HEK293 (cell line): ENCODE measurements around the gene GALNTL6.

Experiments used
- CTCF ChIA-PET: fragments of 350-600 bp; formaldehyde crosslinking; extraction: SDS; loops from one replicate; lab custom pipeline; 2021; ENCODE audit warnings: antibody characterized with exemption; lab: Yijun Ruan, JAX
- POLR2A ChIA-PET: fragments of 300-600 bp; formaldehyde crosslinking; extraction: SDS; loops from one replicate; lab custom pipeline; 2020; ENCODE audit warnings: antibody characterized with exemption, inconsistent platforms; lab: Yijun Ruan, JAX
- H3K27ac ChIP-seq: fragments of 200-500 bp; sonication (Bioruptor generic); 2 replicates; pipeline ENCODE4 v1.5.1; 2014; ENCODE audit warnings: low read depth, low read length, control low read depth, inconsistent platforms; ENCODE audit errors: extremely low read depth
- H3K36me3 ChIP-seq, 2 experiments: fragments of 200-500 bp in 1 of 2; sonication (Bioruptor generic) in 1 of 2; 1 replicate in 1 of 2; 2 replicates in 1 of 2; pipeline ENCODE4 v1.5.1; 2014 to 2017; ENCODE audit warnings: inconsistent platforms in 2 of 2, low read length in 2 of 2; ENCODE audit not compliant: control insufficient read depth in 2 of 2, insufficient read depth in 1 of 2
- H3K4me1 ChIP-seq: fragments of 200-500 bp; sonication (Bioruptor generic); 2 replicates; pipeline ENCODE4 v1.5.1; 2014; ENCODE audit warnings: mild to moderate bottlenecking, low read length, inconsistent platforms; ENCODE audit not compliant: control insufficient read depth, insufficient read depth
- H3K4me3 ChIP-seq: 2 replicates; pipeline ENCODE4 v1.5.1; 2011; ENCODE audit warnings: low read depth, mild to moderate bottlenecking, control low read depth, low read length, moderate library complexity
- H3K9me3 ChIP-seq: fragments of 200-500 bp; sonication (Bioruptor generic); 2 replicates; pipeline ENCODE4 v1.5.1; 2014; ENCODE audit warnings: low read depth, low read length, inconsistent platforms; ENCODE audit not compliant: control insufficient read depth, insufficient read depth
- EGR2 ChIP-seq: fragments of 450-650 bp; formaldehyde crosslinking; IDR thresholded peaks from 2 replicates; pipeline ENCODE4 v1.5.1; 2016; ENCODE audit warnings: low read depth, missing biosample characterization, missing genetic modification characterization
- KLF10 ChIP-seq: fragments of 450-650 bp; IDR thresholded peaks from 2 replicates; pipeline ENCODE4 v1.5.1; 2018; ENCODE audit warnings: missing biosample characterization, mild to moderate bottlenecking, missing genetic modification characterization
- RBAK ChIP-seq: fragments of 450-650 bp; formaldehyde crosslinking; IDR thresholded peaks from 2 replicates; pipeline ENCODE4 v1.5.1; 2016; ENCODE audit warnings: missing biosample characterization, missing genetic modification characterization
- REPIN1 ChIP-seq: fragments of 450-650 bp; formaldehyde crosslinking; IDR thresholded peaks from 2 replicates; pipeline ENCODE4 v1.5.1; 2017; ENCODE audit warnings: missing biosample characterization, missing genetic modification characterization, low read depth
- SP2 ChIP-seq: fragments of 450-650 bp; formaldehyde crosslinking; IDR thresholded peaks from 2 replicates; pipeline ENCODE4 v1.5.1; 2016; ENCODE audit warnings: missing biosample characterization, missing genetic modification characterization
- ZBTB11 ChIP-seq: fragments of 450-650 bp; formaldehyde crosslinking; conservative IDR thresholded peaks from 2 replicates; pipeline ENCODE4 v1.5.1; 2016; ENCODE audit warnings: low read depth, missing biosample characterization, missing genetic modification characterization
- ZBTB8A ChIP-seq: fragments of 450-650 bp; formaldehyde crosslinking; IDR thresholded peaks from 2 replicates; pipeline ENCODE4 v1.5.1; 2016; ENCODE audit warnings: missing biosample characterization, missing genetic modification characterization
- ZFP37 ChIP-seq: fragments of 450-650 bp; formaldehyde crosslinking; IDR thresholded peaks from 2 replicates; pipeline ENCODE4 v1.5.1; 2016; ENCODE audit warnings: missing biosample characterization, missing genetic modification characterization
- ZNF140 ChIP-seq: fragments of 450-650 bp; formaldehyde crosslinking; IDR thresholded peaks from 2 replicates; pipeline ENCODE4 v1.5.1; 2016; ENCODE audit warnings: missing biosample characterization, missing genetic modification characterization
- ZNF2 ChIP-seq: fragments of 450-650 bp; formaldehyde crosslinking; IDR thresholded peaks from 2 replicates; pipeline ENCODE4 v1.5.1; 2016; ENCODE audit warnings: missing biosample characterization, missing genetic modification characterization
- ZNF24 ChIP-seq: fragments of 450-650 bp; formaldehyde crosslinking; IDR thresholded peaks from 2 replicates; pipeline ENCODE4 v1.5.1; 2016; ENCODE audit warnings: missing biosample characterization, missing genetic modification characterization
- ZNF341 ChIP-seq: fragments of 450-650 bp; formaldehyde crosslinking; IDR thresholded peaks from 2 replicates; pipeline ENCODE4; 2016; ENCODE audit warnings: low read depth, missing biosample characterization, missing genetic modification characterization
- ZNF404 ChIP-seq: fragments of 450-650 bp; formaldehyde crosslinking; IDR thresholded peaks from 2 replicates; pipeline ENCODE4 v1.5.1; 2017; ENCODE audit warnings: missing biosample characterization, missing genetic modification characterization
- ZNF416 ChIP-seq: fragments of 450-650 bp; formaldehyde crosslinking; IDR thresholded peaks from 2 replicates; pipeline ENCODE4 v1.5.1; 2016; ENCODE audit warnings: missing biosample characterization, missing genetic modification characterization
- ZNF433 ChIP-seq: fragments of 450-650 bp; formaldehyde crosslinking; IDR thresholded peaks from 2 replicates; pipeline ENCODE4 v1.5.1; 2016; ENCODE audit warnings: missing biosample characterization, missing genetic modification characterization, low read depth
- ZNF555 ChIP-seq: fragments of 450-650 bp; formaldehyde crosslinking; conservative IDR thresholded peaks from 2 replicates; pipeline ENCODE4 v1.5.1; 2017; ENCODE audit warnings: missing biosample characterization, mild to moderate bottlenecking, missing genetic modification characterization, inconsistent platforms
- ZNF580 ChIP-seq: fragments of 450-650 bp; formaldehyde crosslinking; IDR thresholded peaks from 2 replicates; pipeline ENCODE4 v1.5.1; 2016; ENCODE audit warnings: missing biosample characterization, missing genetic modification characterization
- ZNF621 ChIP-seq: fragments of 450-650 bp; formaldehyde crosslinking; IDR thresholded peaks from 2 replicates; pipeline ENCODE4 v1.5.1; 2017; ENCODE audit warnings: missing biosample characterization, missing genetic modification characterization
- ZNF785 ChIP-seq: fragments of 450-650 bp; formaldehyde crosslinking; IDR thresholded peaks from 2 replicates; pipeline ENCODE4 v1.5.1; 2016; ENCODE audit warnings: missing biosample characterization, missing genetic modification characterization
- ZNF837 ChIP-seq: fragments of 450-650 bp; formaldehyde crosslinking; IDR thresholded peaks from 2 replicates; pipeline ENCODE4 v1.5.1; 2016; ENCODE audit warnings: missing biosample characterization, missing genetic modification characterization
- TF ChIP-seq, protein P1 (sequence below): fragments of 450-650 bp; formaldehyde crosslinking; IDR thresholded peaks from 2 replicates; pipeline ENCODE4 v1.5.1; 2016; ENCODE audit warnings: missing biosample characterization, missing genetic modification characterization
- TF ChIP-seq, protein P2 (sequence below): fragments of 450-650 bp; formaldehyde crosslinking; IDR thresholded peaks from 2 replicates; pipeline ENCODE4 v1.5.1; 2017; ENCODE audit warnings: missing biosample characterization, missing genetic modification characterization

Gene GALNTL6

GRCh38 chr4:171979461-171979860 is 166.3 kb downstream of the GALNTL6 start:
- H3K4me1 ChIP-seq, result no peaks in the 10 kb centered on the region
- no peak overlapping the region for H3K4me3 ChIP-seq
- no peaks in the 10 kb centered on the region for H3K9me3 ChIP-seq
- H3K27ac ChIP-seq, result no peak overlapping the region
- CTCF ChIA-PET, result interaction anchor here (0.7 kb wide), 1 partner anchor 46 kb away, joined by 3 read pairs; no protein-coding TSS in a partner anchor
- no peaks in the 10 kb centered on the region for H3K36me3 ChIP-seq
- TF ChIP-seq ZNF24 (tag by site-specific recombination) (no peak), RBAK (tag by site-specific recombination) (no peak), ZNF416 (tag by site-specific recombination) (no peak), EGR2 (tag by site-specific recombination) (no peak), ZNF341 (tag by site-specific recombination) (no peak), ZNF140 (tag by site-specific recombination) (no peak), ZNF621 (no peak), ZNF837 (tag by site-specific recombination) (no peak), REPIN1 (no peak), ZNF2 (tag by site-specific recombination) (no peak), ZBTB11 (tag by site-specific recombination) (no peak), ZNF404 (tag by site-specific recombination) (no peak), ZNF433 (tag by site-specific recombination) (no peak), SP2 (tag by site-specific recombination) (no peak), ZNF785 (tag by site-specific recombination) (no peak), ZFP37 (tag by site-specific recombination) (no peak)
- TF ChIP-seq, protein P1, sequence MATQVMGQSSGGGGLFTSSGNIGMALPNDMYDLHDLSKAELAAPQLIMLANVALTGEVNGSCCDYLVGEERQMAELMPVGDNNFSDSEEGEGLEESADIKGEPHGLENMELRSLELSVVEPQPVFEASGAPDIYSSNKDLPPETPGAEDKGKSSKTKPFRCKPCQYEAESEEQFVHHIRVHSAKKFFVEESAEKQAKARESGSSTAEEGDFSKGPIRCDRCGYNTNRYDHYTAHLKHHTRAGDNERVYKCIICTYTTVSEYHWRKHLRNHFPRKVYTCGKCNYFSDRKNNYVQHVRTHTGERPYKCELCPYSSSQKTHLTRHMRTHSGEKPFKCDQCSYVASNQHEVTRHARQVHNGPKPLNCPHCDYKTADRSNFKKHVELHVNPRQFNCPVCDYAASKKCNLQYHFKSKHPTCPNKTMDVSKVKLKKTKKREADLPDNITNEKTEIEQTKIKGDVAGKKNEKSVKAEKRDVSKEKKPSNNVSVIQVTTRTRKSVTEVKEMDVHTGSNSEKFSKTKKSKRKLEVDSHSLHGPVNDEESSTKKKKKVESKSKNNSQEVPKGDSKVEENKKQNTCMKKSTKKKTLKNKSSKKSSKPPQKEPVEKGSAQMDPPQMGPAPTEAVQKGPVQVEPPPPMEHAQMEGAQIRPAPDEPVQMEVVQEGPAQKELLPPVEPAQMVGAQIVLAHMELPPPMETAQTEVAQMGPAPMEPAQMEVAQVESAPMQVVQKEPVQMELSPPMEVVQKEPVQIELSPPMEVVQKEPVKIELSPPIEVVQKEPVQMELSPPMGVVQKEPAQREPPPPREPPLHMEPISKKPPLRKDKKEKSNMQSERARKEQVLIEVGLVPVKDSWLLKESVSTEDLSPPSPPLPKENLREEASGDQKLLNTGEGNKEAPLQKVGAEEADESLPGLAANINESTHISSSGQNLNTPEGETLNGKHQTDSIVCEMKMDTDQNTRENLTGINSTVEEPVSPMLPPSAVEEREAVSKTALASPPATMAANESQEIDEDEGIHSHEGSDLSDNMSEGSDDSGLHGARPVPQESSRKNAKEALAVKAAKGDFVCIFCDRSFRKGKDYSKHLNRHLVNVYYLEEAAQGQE (tag by site-specific recombination), result no peak
- POLR2A ChIA-PET, result no interaction called here

DNA sequence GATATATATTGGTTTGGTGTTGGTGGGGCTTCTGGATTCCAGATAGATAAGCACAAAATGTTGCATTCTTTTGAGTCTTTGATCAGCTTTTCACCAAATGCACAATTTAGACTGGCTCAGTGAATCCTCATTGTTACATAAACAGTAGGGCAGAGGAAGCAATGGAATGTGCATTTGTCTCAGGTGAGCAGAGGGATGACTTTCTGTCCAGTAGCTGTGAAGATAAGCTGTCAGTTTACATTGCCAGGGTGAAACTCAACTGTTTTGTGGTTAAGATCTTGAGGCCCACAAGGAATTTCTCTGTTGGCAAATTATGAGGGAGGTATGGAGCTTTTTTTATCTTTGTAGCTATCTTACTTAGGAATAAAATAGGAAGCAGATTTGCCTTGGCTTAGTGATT is 168.0 kb downstream of the GALNTL6 start:
- no peaks in the 10 kb centered on the region for H3K4me1 ChIP-seq
- ChIA-PET POLR2A (no interaction called here), CTCF (no interaction called here)
- H3K9me3 ChIP-seq, result no peaks in the 10 kb centered on the region
- no peaks in the 10 kb centered on the region for H3K36me3 ChIP-seq
- H3K27ac ChIP-seq, result no peak overlapping the region
- H3K4me3 ChIP-seq, result no peak overlapping the region
- TF ChIP-seq ZNF555 (tag by site-specific recombination) (no peak), ZNF580 (no peak), KLF10 (tag by site-specific recombination) (no peak), ZBTB8A (no peak)
- TF ChIP-seq, protein P2, sequence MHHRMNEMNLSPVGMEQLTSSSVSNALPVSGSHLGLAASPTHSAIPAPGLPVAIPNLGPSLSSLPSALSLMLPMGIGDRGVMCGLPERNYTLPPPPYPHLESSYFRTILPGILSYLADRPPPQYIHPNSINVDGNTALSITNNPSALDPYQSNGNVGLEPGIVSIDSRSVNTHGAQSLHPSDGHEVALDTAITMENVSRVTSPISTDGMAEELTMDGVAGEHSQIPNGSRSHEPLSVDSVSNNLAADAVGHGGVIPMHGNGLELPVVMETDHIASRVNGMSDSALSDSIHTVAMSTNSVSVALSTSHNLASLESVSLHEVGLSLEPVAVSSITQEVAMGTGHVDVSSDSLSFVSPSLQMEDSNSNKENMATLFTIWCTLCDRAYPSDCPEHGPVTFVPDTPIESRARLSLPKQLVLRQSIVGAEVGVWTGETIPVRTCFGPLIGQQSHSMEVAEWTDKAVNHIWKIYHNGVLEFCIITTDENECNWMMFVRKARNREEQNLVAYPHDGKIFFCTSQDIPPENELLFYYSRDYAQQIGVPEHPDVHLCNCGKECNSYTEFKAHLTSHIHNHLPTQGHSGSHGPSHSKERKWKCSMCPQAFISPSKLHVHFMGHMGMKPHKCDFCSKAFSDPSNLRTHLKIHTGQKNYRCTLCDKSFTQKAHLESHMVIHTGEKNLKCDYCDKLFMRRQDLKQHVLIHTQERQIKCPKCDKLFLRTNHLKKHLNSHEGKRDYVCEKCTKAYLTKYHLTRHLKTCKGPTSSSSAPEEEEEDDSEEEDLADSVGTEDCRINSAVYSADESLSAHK (tag by site-specific recombination), result no peak
